Measurements from ENCODE around the gene PPM1M. TPM values are rescaled to one million over a fixed set of nuclear protein-coding genes. Genes with fewer than 3 reads are reported as not detected.

PPM1M gene
- total and polyA plus RNA-seq, 12 donors = 5.2 to 17.6 (median 7.9) TPM

DNA sequence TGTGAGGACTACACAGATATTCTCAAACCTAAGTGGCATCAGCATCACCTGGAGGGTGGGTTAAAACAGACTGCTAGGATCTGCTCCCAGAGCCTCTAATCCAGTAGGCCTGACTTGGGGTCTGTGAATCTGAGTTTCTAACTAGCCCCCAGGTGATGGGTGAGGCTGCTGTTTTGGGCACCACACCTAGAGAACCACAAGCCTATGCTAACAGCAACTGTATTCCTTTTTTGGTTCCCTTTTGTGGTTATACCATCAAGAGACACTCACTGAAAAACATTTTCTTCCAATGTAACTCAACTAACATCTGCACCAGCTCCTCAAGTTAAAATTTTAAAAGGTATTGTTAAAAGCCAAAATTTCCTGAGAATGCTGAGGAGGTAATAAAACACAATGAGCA, 16.9 kb downstream of the PPM1M start:
- no peak overlapping the region for H3K4me3 ChIP-seq
- H3K36me3 ChIP-seq = peaks cover 10 to 100% (median 95%) of the 10 kb centered on the region in 9 donors
- H3K4me1 ChIP-seq = peaks cover 0 to 26% (median 0%) of the 10 kb centered on the region in 9 donors
- TF ChIP-seq, protein P1, sequence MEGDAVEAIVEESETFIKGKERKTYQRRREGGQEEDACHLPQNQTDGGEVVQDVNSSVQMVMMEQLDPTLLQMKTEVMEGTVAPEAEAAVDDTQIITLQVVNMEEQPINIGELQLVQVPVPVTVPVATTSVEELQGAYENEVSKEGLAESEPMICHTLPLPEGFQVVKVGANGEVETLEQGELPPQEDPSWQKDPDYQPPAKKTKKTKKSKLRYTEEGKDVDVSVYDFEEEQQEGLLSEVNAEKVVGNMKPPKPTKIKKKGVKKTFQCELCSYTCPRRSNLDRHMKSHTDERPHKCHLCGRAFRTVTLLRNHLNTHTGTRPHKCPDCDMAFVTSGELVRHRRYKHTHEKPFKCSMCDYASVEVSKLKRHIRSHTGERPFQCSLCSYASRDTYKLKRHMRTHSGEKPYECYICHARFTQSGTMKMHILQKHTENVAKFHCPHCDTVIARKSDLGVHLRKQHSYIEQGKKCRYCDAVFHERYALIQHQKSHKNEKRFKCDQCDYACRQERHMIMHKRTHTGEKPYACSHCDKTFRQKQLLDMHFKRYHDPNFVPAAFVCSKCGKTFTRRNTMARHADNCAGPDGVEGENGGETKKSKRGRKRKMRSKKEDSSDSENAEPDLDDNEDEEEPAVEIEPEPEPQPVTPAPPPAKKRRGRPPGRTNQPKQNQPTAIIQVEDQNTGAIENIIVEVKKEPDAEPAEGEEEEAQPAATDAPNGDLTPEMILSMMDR (IDR thresholded peaks at IDR 0.05) = no peak
- no peak for ATAC-seq
- intact Hi-C loops (cut with DNase I) = no loop called here
- no peaks in the 10 kb centered on the region for H3K27me3 ChIP-seq
- no peaks in the 10 kb centered on the region for H3K9me3 ChIP-seq
- no peak overlapping the region for H3K27ac ChIP-seq
- DNase-seq = no peak

DNA sequence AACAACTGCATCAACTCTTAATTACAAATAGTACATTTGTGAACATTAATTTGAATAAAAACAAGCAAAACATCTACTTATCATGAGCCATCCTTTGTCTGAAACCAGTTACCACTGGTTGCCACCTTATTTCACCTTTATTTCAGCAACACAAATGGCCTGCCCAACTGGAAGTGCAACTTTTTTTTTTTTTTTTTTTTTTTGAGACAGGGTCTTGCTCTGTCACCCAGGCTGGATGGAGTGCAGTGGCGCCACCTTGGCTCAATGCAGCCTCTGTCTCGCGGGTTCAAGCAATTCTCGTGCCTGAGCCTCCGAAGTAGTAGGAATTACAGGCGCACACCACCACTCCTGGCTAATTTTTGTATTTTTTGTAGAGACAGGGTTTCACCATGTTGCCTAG, 19.8 kb downstream of the PPM1M start:
- WGBS, 2 donors = 94 to 97% methylated on average over 6 of the region's 6 CpGs
- Histone ChIP-seq H3K4me3 (no peak overlapping the region), H3K27me3 (no peaks in the 10 kb centered on the region), H3K27ac (no peak overlapping the region), H3K9me3 (no peaks in the 10 kb centered on the region), H3K36me3 (peaks cover 6 to 100% (median 89%) of the 10 kb centered on the region in 9 donors), H3K4me1 (peaks cover 0 to 51% (median 25%) of the 10 kb centered on the region in 9 donors)
- intact Hi-C loops (cut with DNase I) = no loop called here
- ATAC-seq (no peak), DNase-seq (no peak)
- TF ChIP-seq, protein P1 (IDR thresholded peaks at IDR 0.05) = no peak

DNA sequence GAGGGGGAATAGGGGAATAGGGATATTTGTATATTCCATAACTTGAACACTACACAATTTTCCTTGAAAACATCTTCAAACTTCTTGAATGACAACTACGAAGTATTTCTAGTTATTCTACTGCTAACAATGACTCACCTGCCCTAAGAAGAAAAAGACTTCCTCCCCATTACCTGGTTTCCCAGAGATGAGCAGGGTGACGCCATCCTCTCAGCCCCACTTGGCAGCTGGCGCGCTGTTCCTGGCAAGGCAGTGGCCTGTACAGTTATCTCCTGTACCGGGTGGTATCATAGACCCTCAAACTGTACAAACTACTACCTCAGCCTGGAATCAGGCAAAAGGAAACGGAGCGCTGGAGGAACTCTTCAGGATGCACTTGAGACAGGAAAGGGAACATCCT, 22.5 kb downstream of the PPM1M start:
- intact Hi-C loops (cut with DNase I) = no loop called here
- ATAC-seq (peak in 1 of 8 donors; percentile 28), DNase-seq (no peak)
- H3K27me3 ChIP-seq = no peaks in the 10 kb centered on the region
- peak overlapping the region in 2 of 10 donors; percentile 16 to 89 for H3K27ac ChIP-seq
- TF ChIP-seq, protein P1 (IDR thresholded peaks at IDR 0.05) = no peak
- H3K4me1 ChIP-seq = peaks cover 0 to 66% (median 52%) of the 10 kb centered on the region in 9 donors
- no peak overlapping the region for H3K4me3 ChIP-seq
- no peaks in the 10 kb centered on the region for H3K9me3 ChIP-seq
- WGBS, 2 donors = 62 to 74% methylated on average over 7 of the region's 7 CpGs
- H3K36me3 ChIP-seq = peaks cover 0 to 94% (median 64%) of the 10 kb centered on the region in 9 donors

DNA sequence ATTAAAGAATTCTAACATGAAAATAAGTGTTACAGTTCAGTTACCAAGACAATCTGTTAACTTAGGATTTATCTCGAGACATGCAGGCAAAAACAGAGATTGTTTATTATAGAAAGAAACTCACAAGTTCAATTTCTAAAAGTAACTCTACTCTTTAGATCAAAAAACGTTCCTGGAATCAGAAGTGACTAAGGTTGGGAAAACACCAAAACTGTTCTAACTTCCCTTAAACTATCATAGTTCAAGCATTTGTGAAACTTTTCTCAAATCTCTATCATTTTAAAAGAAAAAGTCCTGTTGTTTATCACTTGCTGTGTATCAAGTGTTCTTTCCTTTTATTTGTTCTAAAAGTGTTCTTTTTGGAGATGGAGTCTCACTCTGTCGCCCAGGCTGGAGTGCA, 24.2 kb downstream of the PPM1M start:
- 48 to 59% methylated on average over 3 of the region's 3 CpGs for WGBS, 2 donors
- H3K36me3 ChIP-seq = peaks cover 0 to 92% (median 47%) of the 10 kb centered on the region in 9 donors
- no peaks in the 10 kb centered on the region for H3K27me3 ChIP-seq
- peak overlapping the region in 1 of 10 donors; percentile 8 for H3K4me3 ChIP-seq
- peaks cover 0 to 77% (median 69%) of the 10 kb centered on the region in 9 donors for H3K4me1 ChIP-seq
- H3K9me3 ChIP-seq = no peaks in the 10 kb centered on the region
- TF ChIP-seq, protein P1 (IDR thresholded peaks at IDR 0.05) = no peak
- DNase-seq (no peak), ATAC-seq (no peak)
- intact Hi-C loops (cut with DNase I) = loop anchor here in 1 of 10 donors (5.0 kb wide), 1 partner anchor 32 kb away; the partner anchor contains the start of gene TWF2
- H3K27ac ChIP-seq = peak overlapping the region in 8 of 10 donors; percentile 37 to 89 (median 52)
